D341Med (cell line): ENCODE measurements around the gene SUPT6H.

Experiments used
- DNase-seq: peaks from one replicate; pipeline ENCODE4 v3.0.0; 2012; ENCODE audit warnings: low spot score

The SUPT6H gene

GRCh38 chr17:28702026-28702751, 40.2 kb downstream of the SUPT6H start:
- DNase-seq, result no peak

DNA sequence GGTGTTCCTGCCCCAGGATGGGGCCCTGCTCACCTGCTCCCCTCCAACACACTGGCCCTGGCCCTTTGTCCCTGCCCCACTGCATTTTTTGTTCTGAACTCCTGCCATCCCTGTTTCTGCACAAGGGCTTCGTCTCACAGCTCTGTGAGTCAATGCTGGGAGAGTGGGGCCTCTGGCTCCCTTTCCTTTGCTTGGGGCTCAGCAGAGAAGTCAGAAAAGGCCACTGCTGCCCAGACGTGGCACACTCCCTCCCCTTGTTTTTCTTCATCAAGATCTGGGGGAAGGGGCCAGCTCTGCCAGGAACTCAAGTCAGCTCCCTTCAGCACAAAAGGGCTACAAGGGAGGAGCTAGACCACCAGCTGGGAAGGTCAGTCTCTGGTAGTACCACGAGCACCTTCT, 40.7 kb downstream of the SUPT6H start:
- no peak for DNase-seq

DNA sequence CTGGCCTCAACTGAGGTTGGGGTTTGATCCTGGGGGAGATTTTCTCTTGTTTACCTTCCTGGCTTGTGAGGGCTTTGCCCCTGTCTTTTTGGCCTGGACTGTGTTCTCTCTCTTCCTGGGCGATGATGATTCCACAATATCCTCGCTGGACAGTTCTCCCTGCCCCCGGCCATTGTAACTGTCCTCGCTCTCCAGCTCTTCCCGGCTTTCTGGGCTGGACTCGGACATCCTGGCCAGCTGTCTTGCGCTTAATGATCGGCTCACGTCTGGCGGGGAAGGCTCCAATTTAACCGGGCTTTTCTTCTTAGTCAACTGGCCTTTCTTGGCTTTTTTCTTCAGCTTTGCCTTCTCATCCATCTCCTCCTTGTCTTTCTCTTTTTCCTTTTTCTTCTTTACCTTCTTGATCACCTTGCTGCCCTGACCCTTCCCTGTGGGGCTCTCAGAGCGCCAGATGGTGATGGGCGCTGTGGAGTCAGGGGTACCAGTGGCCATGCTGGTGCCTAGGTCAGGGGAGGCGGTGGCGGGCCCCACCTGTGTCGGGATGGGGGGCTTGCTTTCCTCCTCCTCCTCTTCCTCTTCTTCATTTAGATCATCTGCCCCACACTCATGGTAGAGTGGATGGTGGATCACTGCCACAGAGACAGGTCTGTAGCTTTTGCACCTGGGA, 41.7 kb downstream of the SUPT6H start:
- DNase-seq, result peak; percentile 35

- peak; percentile 41 for DNase-seq
Observed at GRCh38 chr17:28704219-28704858, 42.3 kb downstream of the SUPT6H start.

DNA sequence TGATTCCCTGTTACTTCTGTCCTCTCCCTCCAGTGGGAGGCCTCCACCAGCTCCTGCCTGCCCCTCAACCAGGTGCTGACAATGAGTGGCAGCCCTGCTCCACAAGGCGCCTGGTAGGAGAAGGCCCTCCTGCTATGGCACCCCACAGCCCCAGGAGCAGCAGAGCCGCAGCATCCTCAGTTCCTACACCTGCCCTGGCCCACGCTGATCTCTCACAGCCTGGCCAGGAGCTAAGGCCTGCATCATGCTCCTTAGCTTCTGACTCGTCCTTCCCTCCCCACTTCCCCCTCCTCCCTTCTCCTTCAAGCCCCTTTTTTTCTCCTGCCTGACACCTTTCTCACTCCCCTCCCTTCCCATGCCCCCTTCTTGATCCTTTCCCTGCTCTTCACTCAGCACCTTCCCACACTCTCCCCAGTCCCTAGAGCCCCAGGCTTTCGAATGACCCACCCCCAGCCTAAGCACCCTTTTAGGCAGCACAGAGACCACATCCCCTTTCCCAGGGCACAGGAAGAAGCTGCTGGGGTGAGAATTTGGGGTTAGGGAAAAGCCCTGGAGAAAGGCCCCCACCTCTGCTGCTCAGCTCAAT, 43.2 kb downstream of the SUPT6H start:
- DNase-seq, result peak; percentile 42

DNA sequence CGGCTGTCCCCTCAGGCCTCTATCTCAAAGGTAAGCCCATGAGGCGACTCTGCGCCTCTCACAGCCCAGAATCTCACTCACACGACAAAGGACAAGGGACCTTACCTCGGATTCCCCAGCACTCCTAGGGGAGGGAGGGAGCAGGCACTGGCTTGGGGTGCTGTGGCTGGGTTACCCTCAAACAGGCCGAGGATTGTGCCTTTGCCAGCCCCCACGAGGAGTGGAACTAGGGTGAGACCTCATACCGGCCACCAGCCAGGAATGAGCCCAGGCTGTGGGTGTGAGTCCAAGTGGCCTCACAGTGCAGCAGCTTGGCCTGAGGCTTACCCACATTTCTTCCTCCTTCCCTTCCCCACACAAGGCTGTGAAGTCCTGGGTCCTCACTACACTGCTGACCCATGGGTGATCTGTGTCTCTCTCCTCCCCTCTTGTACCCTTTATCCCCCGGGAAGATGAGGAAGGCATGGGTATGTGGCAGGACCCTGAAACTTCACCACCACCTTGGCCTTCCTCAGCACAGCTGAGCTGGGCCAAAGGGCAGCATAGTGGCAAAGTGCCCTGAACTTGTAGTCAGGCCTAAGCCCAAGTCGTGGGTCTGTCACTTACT, 43.8 kb downstream of the SUPT6H start:
- peak; percentile 38 for DNase-seq

- peak; percentile 31 for DNase-seq
Observed at GRCh38 chr17:28706471-28707338, 44.7 kb downstream of the SUPT6H start.

DNA sequence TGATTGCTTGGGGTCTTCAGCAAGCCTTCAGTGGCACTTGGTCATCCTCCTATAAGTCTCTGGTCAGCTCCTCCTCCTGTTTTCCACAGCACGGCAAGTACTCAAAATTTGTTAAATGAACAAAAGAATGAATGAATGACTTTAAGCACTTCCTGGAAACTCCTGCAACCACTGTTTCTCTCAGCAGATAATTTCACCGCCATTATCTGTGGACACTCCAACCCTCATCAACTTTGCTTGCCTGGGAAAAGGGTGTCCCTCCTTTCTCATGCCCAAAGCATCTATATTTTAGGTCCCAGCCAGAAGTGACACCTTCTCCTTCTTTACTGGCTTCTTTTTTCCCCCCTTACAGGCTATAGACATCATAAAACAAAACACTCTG, 45.3 kb downstream of the SUPT6H start:
- DNase-seq, result no peak

GRCh38 chr17:28710861-28711722, 49.1 kb downstream of the SUPT6H start:
- peak; percentile 100 for DNase-seq

GRCh38 chr17:28711723-28712031, 49.7 kb downstream of the SUPT6H start, which contains the start of gene PROCA1:
Gene PROCA1, minus strand, starts transcription at chr17:28711888. Its CDS starts 228 bp downstream, at chr17:28711660.
- no peak for DNase-seq

- no peak for DNase-seq
Observed at GRCh38 chr17:28712032-28712704, 50.2 kb downstream of the SUPT6H start.

DNA sequence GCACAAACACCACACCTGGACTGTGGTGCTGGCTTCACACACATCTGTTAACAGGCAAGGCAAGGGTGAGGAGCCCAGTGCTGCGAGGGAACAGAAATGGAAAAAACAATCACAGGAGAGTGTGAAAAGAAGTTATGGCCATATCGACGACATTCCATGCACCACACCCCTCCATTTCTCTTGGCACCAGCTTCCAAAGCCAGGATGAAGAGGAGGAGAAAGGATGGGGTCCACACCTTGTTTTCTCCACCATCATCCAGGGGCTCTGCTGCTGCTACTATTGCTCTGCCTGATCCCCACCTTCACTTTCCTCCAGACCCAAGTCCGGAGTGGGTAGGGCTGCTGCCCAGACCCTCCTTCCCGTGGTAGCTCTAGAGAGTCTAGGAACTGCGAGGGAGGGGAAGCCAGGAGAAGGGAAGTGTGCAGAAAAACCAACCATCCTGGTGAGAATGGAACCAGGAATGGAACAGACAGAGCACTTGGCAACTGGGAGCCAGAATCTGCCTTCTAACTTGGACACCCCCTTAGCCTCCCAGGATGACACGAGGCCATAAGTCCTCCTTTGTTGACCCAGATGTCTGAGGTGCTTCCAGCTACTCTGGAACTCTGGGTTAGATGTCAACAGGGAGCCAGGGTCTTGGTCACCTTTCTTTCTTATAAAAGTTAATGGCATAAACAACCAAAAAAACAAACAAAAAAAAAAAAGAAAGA, 50.9 kb downstream of the SUPT6H start:
- DNase-seq, result no peak

- DNase-seq, result no peak
Observed at GRCh38 chr17:28714281-28714680, 52.3 kb downstream of the SUPT6H start.

DNA sequence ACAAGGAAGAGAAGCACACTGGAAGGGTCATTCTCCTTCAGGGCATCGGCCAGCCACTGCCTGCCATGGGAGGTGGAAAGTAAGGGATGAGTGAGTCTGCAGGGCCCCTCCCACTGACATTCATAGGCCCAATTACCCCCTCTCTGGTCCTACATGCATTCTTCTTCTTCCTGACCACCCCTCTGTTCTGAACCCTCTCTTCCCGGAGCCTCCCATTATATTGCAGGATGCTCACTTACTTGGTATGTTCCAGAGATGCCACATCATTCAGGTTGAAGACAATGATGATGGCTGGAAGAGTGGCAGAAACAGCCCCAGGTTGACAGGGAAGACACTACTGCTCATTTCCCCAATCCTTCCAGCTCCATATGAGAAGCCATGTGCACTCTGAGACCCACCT, 53.2 kb downstream of the SUPT6H start:
- no peak for DNase-seq

- DNase-seq, result peak; percentile 22
Observed at GRCh38 chr17:28716740-28717577, 55.0 kb downstream of the SUPT6H start.

DNA sequence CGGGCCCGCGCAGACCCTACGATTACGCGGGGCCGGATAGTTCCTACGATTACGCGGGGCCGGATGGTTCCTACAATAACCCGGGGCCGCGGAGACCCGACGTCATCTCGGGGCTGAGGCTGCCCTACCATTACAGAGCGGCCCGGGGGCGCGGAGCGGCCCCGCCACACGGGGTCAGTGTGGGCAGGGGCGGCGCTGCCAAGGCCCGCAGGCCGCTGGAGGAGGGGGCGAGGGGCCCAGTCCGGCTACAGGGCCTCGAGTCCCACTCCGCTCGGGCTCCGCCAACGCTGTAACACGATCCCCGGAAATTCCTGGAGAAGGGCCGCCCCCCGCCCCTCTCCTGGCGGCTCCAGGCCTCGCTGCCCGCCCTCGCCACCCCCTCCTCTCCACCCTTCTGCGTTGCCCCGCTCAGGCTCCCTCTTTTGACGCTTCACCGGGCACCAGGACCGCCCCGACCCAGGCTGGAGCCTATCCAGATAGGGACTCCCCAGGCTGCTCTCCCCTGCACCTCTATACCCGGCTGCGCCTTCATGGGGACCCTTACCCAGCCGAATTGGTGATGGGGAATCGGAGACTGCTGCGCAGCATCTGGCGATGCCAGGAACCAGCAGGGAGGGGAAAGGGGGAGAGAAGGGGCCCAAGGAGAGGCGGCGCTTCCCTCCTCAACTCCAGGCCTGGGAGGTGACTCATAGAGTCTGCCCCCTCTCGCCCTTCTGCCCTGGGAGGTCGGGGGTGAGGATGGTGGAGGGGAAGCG, 55.8 kb downstream of the SUPT6H start, which contains the start of gene RAB34:
TSS of gene RAB34 (minus strand) at position 291 of the 755 bp plus-strand sequence. CDS start 602 bp downstream, outside the sequence.
- peak; percentile 34 for DNase-seq

DNA sequence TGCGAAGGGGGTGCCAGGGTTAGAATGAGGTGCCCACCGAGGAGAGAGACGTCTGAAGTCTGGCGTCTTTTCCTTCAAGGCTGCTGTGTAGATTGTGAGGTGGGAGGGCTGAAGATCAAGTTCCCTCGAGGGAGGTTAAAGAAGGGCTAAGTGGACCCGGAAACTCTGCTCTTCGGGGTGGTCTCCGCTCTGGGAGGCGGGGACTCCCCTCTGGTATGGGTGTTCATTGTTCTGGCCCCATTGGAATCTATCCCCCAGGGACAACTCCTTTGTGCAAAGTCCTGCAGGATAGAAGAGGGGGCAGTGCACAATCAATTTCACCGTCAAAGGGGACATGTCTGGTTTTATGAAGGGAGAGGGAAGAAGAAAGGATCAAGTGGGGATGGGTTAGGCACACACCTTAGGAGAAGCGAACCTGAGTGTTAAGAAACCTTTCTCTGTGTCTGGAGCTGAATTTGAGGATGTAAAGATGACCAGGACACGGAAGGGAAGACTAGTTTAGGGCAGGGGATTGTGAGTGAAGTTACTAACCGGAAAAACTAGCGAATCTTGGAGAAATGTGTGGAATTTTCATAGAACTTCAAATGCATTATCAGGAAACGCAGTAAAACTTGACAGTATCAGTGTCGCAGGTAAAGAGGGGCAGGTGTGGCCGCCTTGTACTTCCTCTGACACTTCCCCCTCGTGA, 56.5 kb downstream of the SUPT6H start:
- peak; percentile 30 for DNase-seq
